PFSK-1 (cell line): ENCODE data around the gene ADARB1.

Experiments
- FOXP2 ChIP-seq: optimal IDR thresholded peaks from 2 replicates; pipeline ENCODE3; 2011; ENCODE audit warnings: borderline replicate concordance, control low read depth, inconsistent platforms; ENCODE audit not compliant: insufficient read depth; ENCODE audit errors: extremely low read length, extremely low read depth
- POLR2AphosphoS5 ChIP-seq: IDR thresholded peaks from 2 replicates; pipeline ENCODE4 v1.6.1; 2012; ENCODE audit warnings: low read depth, mild to moderate bottlenecking, control low read depth, low read length, moderate library complexity
- SIN3A ChIP-seq: IDR thresholded peaks from 2 replicates; pipeline ENCODE4 v1.6.1; 2012; ENCODE audit warnings: mild to moderate bottlenecking, low read length, moderate library complexity, borderline replicate concordance; ENCODE audit not compliant: insufficient read depth
- TAF1 ChIP-seq: IDR thresholded peaks from 2 replicates; pipeline ENCODE4 v1.6.1; 2012; ENCODE audit warnings: low read length, control low read depth, borderline replicate concordance; ENCODE audit not compliant: insufficient read depth
- TF ChIP-seq, protein P1 (sequence below), 2 experiments: IDR thresholded peaks; 2 replicates each; pipeline versions ENCODE4 v1.6.1 to v1.8.0; 2011 to 2012; ENCODE audit warnings: low read depth in 2 of 2, low read length in 2 of 2, control low read depth in 1 of 2, inconsistent platforms in 1 of 2, mild to moderate bottlenecking in 1 of 2, moderate library complexity in 1 of 2; ENCODE audit not compliant: insufficient read depth in 1 of 2

The ADARB1 gene

GRCh38 chr21:45052960-45053359, 21.4 kb upstream of the ADARB1 start:
- TF ChIP-seq SIN3A (no peak), POLR2AphosphoS5 (no peak), FOXP2 (no peak), TAF1 (no peak)
- TF ChIP-seq, protein P1, sequence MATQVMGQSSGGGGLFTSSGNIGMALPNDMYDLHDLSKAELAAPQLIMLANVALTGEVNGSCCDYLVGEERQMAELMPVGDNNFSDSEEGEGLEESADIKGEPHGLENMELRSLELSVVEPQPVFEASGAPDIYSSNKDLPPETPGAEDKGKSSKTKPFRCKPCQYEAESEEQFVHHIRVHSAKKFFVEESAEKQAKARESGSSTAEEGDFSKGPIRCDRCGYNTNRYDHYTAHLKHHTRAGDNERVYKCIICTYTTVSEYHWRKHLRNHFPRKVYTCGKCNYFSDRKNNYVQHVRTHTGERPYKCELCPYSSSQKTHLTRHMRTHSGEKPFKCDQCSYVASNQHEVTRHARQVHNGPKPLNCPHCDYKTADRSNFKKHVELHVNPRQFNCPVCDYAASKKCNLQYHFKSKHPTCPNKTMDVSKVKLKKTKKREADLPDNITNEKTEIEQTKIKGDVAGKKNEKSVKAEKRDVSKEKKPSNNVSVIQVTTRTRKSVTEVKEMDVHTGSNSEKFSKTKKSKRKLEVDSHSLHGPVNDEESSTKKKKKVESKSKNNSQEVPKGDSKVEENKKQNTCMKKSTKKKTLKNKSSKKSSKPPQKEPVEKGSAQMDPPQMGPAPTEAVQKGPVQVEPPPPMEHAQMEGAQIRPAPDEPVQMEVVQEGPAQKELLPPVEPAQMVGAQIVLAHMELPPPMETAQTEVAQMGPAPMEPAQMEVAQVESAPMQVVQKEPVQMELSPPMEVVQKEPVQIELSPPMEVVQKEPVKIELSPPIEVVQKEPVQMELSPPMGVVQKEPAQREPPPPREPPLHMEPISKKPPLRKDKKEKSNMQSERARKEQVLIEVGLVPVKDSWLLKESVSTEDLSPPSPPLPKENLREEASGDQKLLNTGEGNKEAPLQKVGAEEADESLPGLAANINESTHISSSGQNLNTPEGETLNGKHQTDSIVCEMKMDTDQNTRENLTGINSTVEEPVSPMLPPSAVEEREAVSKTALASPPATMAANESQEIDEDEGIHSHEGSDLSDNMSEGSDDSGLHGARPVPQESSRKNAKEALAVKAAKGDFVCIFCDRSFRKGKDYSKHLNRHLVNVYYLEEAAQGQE (IDR thresholded peaks at IDR 0.05; ENCODE audit: insufficient read depth in 1 of 2, low read depth in 2 of 2, low read length in 2 of 2): no peak

DNA sequence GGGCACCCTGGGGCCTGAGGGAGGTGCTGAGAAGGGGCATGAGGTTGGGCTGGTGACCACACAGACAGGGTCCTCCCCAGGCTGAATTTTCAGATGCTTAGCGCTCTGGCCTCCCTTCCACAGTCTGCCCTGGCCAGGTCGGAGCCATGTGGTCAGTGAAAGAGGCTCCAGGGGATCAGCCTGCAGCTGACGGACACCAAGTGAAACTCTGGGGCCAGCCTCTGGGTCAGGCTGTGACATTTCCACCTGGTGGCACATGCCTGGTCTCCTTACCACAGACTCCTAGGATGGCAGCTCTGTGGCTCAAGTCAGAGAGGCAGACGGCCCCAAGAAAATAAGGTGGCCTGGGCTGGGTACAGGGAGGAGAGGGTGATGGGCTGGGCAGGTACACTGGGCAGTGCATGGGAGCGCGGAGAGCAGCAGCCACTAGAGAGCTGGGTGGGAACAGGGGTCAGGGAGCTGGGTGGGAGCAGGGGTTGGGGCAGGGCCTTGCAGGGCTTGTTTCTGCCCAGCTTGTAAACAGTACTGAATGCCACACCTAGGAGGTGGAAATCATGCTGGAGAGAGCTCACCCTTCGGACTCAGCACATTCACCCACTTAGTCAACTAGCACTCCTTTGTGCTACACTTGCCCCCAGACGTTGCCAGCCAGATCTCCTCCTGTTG, 20.7 kb upstream of the ADARB1 start:
- TF ChIP-seq SIN3A: no peak
- no peak for TF ChIP-seq POLR2AphosphoS5
- TF ChIP-seq TAF1: no peak
- TF ChIP-seq FOXP2: no peak
- TF ChIP-seq, protein P1 (IDR thresholded peaks at IDR 0.05; ENCODE audit: insufficient read depth in 1 of 2, low read depth in 2 of 2, low read length in 2 of 2): no peak

GRCh38 chr21:45054227-45054926, 20.0 kb upstream of the ADARB1 start:
- TF ChIP-seq POLR2AphosphoS5: no peak
- TF ChIP-seq FOXP2: no peak
- no peak for TF ChIP-seq SIN3A
- TF ChIP-seq, protein P1 (IDR thresholded peaks at IDR 0.05; ENCODE audit: insufficient read depth in 1 of 2, low read depth in 2 of 2, low read length in 2 of 2): no peak
- no peak for TF ChIP-seq TAF1

- TF ChIP-seq TAF1 (no peak), SIN3A (no peak)
Measured at GRCh38 chr21:45054927-45055612, 19.3 kb upstream of the ADARB1 start.

GRCh38 chr21:45055861-45056260, 18.5 kb upstream of the ADARB1 start:
- TF ChIP-seq SIN3A: no peak
- TF ChIP-seq POLR2AphosphoS5: no peak
- no peak for TF ChIP-seq TAF1
- no peak for TF ChIP-seq FOXP2
- TF ChIP-seq, protein P1 (IDR thresholded peaks at IDR 0.05; ENCODE audit: insufficient read depth in 1 of 2, low read depth in 2 of 2, low read length in 2 of 2): no peak
